GM12875 (cell line): ENCODE results near the gene ARL2BP.

ENCODE experiments used
- H3K4me3 ChIP-seq: one replicate; pipeline ENCODE4 v1.5.1; 2011; ENCODE audit warnings: low read depth, low read length, control low read depth
- TF ChIP-seq, protein P1 (sequence below): IDR thresholded peaks from 2 replicates; pipeline ENCODE4 v1.5.1; 2011; ENCODE audit warnings: low read depth, mild to moderate bottlenecking, control low read depth, inconsistent platforms, low read length, moderate library complexity, borderline replicate concordance; ENCODE audit not compliant: insufficient read depth

ARL2BP gene

GRCh38 chr16:57226701-57227621 lies 18.1 kb upstream of the ARL2BP start:
- TF ChIP-seq, protein P1, sequence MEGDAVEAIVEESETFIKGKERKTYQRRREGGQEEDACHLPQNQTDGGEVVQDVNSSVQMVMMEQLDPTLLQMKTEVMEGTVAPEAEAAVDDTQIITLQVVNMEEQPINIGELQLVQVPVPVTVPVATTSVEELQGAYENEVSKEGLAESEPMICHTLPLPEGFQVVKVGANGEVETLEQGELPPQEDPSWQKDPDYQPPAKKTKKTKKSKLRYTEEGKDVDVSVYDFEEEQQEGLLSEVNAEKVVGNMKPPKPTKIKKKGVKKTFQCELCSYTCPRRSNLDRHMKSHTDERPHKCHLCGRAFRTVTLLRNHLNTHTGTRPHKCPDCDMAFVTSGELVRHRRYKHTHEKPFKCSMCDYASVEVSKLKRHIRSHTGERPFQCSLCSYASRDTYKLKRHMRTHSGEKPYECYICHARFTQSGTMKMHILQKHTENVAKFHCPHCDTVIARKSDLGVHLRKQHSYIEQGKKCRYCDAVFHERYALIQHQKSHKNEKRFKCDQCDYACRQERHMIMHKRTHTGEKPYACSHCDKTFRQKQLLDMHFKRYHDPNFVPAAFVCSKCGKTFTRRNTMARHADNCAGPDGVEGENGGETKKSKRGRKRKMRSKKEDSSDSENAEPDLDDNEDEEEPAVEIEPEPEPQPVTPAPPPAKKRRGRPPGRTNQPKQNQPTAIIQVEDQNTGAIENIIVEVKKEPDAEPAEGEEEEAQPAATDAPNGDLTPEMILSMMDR: no peak
- no peak overlapping the region for H3K4me3 ChIP-seq

DNA sequence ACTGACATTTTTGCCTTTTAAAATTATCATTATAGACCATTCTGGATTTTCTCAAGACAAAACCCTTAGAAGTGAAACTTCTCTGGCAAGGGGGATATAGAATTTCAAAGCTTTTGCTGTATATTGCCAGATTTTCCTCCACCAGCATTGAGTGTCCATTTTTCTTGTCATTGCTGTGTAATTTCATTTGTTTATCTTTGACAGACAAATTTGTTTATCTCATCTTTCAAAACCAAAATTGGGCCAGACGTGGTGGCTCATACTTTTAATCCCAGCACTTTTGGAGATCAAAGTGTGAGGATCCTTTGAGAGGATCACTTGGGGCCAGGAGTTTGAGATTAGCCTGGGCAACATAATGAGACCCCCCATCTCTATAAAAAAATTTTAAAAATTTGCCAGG lies 16.0 kb upstream of the ARL2BP start:
- no peak overlapping the region for H3K4me3 ChIP-seq
- TF ChIP-seq, protein P1: no peak

DNA sequence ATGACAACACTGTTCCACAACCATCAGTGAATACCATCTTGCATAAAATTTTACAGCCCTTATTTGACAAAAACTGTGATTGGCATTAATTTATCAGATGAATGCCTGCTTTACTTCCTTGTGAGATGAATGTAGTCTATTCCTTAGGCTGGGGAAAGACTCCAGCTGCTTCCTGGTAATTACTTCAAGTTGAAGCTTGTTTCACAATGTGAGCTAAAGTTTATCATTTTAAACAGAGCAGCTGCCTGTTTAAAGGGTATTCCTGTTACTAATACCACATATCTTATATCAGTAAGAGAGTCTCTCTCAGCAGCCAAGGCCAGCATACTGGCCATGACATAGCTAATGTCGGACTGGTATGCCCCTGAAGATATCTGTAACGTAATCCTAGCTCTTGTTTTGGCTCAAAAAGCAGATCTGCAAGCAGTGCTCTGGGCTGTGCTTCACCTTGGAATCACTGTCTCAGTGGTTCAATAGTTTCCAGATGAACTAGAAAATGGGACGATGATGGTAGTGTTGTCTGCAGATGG lies 13.2 kb upstream of the ARL2BP start:
- no peak overlapping the region for H3K4me3 ChIP-seq

GRCh38 chr16:57233944-57234706 lies 10.9 kb upstream of the ARL2BP start:
- TF ChIP-seq, protein P1: no peak

More for the DNA sequence above, 13.2 kb upstream of the ARL2BP start:
- TF ChIP-seq, protein P1: no peak

GRCh38 chr16:57234707-57235092 lies 10.4 kb upstream of the ARL2BP start:
- TF ChIP-seq, protein P1: no peak
- no peak overlapping the region for H3K4me3 ChIP-seq

More at GRCh38 chr16:57233944-57234706, 10.9 kb upstream of the ARL2BP start:
- no peak overlapping the region for H3K4me3 ChIP-seq

GRCh38 chr16:57235128-57236021 lies 9.7 kb upstream of the ARL2BP start:
- no peak overlapping the region for H3K4me3 ChIP-seq
- TF ChIP-seq, protein P1: no peak
